GM23338 (cell line): ENCODE data around the gene STOX1. TPM values are rescaled to one million over a fixed set of nuclear protein-coding genes. Genes with fewer than 3 reads are reported as not detected.

Source experiments
- ATAC-seq: fragments of 200-7000 bp; cut with Tn5 transposase; 3 replicates; pipeline ENCODE4 v1.9.1; 2020
- DNase-seq: peaks from one replicate; pipeline ENCODE4 v3.0.0-alpha.2; 2015; ENCODE audit warnings: low spot score
- H2AFZ ChIP-seq: fragments of 200-600 bp; sonication (generic); 2 replicates; pipeline ENCODE4 v1.8.0; 2016; ENCODE audit warnings: antibody characterized with exemption, mild to moderate bottlenecking, moderate library complexity
- H3F3A ChIP-seq: fragments of 200-600 bp; sonication (generic); replicated peaks from 2 replicates; pipeline ENCODE4 v1.8.0; 2017; ENCODE audit warnings: antibody characterized with exemption, mixed run types, low read depth
- H3K27ac ChIP-seq: fragments of 200-600 bp; sonication (generic); 2 replicates; pipeline ENCODE4 v1.6.1; 2016; ENCODE audit warnings: low read depth
- H3K27me3 ChIP-seq: fragments of 200-600 bp; sonication (generic); 2 replicates; pipeline ENCODE4 v1.8.0; 2016; ENCODE audit warnings: mild to moderate bottlenecking, mixed run types, moderate library complexity; ENCODE audit not compliant: insufficient read depth
- H3K36me3 ChIP-seq: fragments of 200-600 bp; sonication (generic); 2 replicates; pipeline ENCODE4 v1.8.0; 2016; ENCODE audit warnings: mild to moderate bottlenecking; ENCODE audit not compliant: insufficient read depth
- H3K4me1 ChIP-seq: fragments of 200-600 bp; sonication (generic); 2 replicates; pipeline ENCODE4 v1.8.0; 2016; ENCODE audit warnings: mild to moderate bottlenecking, moderate library complexity; ENCODE audit not compliant: insufficient read depth
- H3K4me2 ChIP-seq: fragments of 200-600 bp; sonication (generic); 2 replicates; pipeline ENCODE4 v1.7.1; 2017; ENCODE audit warnings: mixed run types
- H3K4me3 ChIP-seq: fragments of 200-600 bp; sonication (generic); 2 replicates; pipeline ENCODE4 v1.6.1; 2016; ENCODE audit warnings: mixed run types
- H3K79me2 ChIP-seq: fragments of 200-600 bp; sonication (generic); replicated peaks from 2 replicates; pipeline ENCODE4 v1.8.0; 2017; ENCODE audit warnings: mild to moderate bottlenecking; ENCODE audit not compliant: insufficient read depth
- H3K9me2 ChIP-seq: fragments of 200-600 bp; sonication (generic); 2 replicates; pipeline ENCODE4 v1.8.0; 2017; ENCODE audit not compliant: insufficient read depth
- H4K20me1 ChIP-seq: fragments of 200-600 bp; sonication (generic); replicated peaks from 2 replicates; pipeline ENCODE4 v1.8.0; 2017; ENCODE audit warnings: mild to moderate bottlenecking; ENCODE audit not compliant: insufficient read depth
- H3K27ac Mint-ChIP-seq: 2 replicates; pipeline ENCODE4 v1.8.0; 2020; ENCODE audit warnings: inconsistent platforms, mild to moderate bottlenecking, moderate library complexity, mixed read lengths
- H3K27me3 Mint-ChIP-seq: 3 replicates; pipeline ENCODE4 v1.8.0; 2022; ENCODE audit warnings: low read depth, mild to moderate bottlenecking, moderate library complexity, mixed read lengths, inconsistent platforms; ENCODE audit not compliant: insufficient read depth, poor library complexity
- H3K36me3 Mint-ChIP-seq: 3 replicates; pipeline ENCODE4 v1.8.0; 2021; ENCODE audit warnings: low read depth, mild to moderate bottlenecking, inconsistent platforms, moderate library complexity, mixed read lengths
- H3K4me1 Mint-ChIP-seq: 3 replicates; pipeline ENCODE4 v1.8.0; 2020; ENCODE audit warnings: mild to moderate bottlenecking, inconsistent platforms, mixed read lengths
- H3K4me3 Mint-ChIP-seq: 3 replicates; pipeline ENCODE4 v1.8.0; 2021; ENCODE audit warnings: moderate library complexity, mild to moderate bottlenecking, inconsistent platforms, mixed read lengths
- H3K9me3 Mint-ChIP-seq: 3 replicates; pipeline ENCODE4 v1.8.0; 2020; ENCODE audit warnings: moderate library complexity, mild to moderate bottlenecking, inconsistent platforms, mixed read lengths
- CREB1 ChIP-seq: fragments of 250-450 bp; sonication (Bioruptor Pico); IDR thresholded peaks from 2 replicates; pipeline ENCODE4 v1.5.0; 2020; ENCODE audit warnings: low read depth, mild to moderate bottlenecking, moderate library complexity
- EZH2 ChIP-seq: fragments of 200-600 bp; sonication (generic); IDR thresholded peaks from one replicate; pipeline ENCODE4 v1.8.0; 2017; ENCODE audit warnings: antibody characterized with exemption, mild to moderate bottlenecking, low read depth; ENCODE audit not compliant: unreplicated experiment
- EZH2phosphoT487 ChIP-seq: fragments of 200-600 bp; sonication (generic); IDR thresholded peaks from one replicate; pipeline ENCODE4 v1.8.1; 2018; ENCODE audit warnings: antibody characterized with exemption; ENCODE audit not compliant: unreplicated experiment
- JUNB ChIP-seq: IDR thresholded peaks from one replicate; pipeline ENCODE4 v1.6.1; 2016; ENCODE audit warnings: antibody characterized with exemption; ENCODE audit not compliant: unreplicated experiment
- NANOG ChIP-seq: IDR thresholded peaks from 2 replicates; pipeline ENCODE4 v1.6.1; 2016; ENCODE audit warnings: antibody characterized with exemption, borderline replicate concordance
- POLR2AphosphoS5 ChIP-seq: IDR thresholded peaks from 2 replicates; pipeline ENCODE4 v1.6.1; 2016; ENCODE audit warnings: antibody characterized with exemption, low read depth
- STAT1 ChIP-seq: IDR thresholded peaks from one replicate; pipeline ENCODE4 v1.6.1; 2016; ENCODE audit warnings: antibody characterized with exemption; ENCODE audit not compliant: unreplicated experiment
- ZNF114 ChIP-seq: fragments of 250-450 bp; sonication (Bioruptor Pico); IDR thresholded peaks from 2 replicates; pipeline ENCODE4 v1.5.0; 2020; ENCODE audit warnings: mild to moderate bottlenecking, moderate library complexity
- ZNF331 ChIP-seq: fragments of 250-450 bp; sonication (Bioruptor Pico); IDR thresholded peaks from 2 replicates; pipeline ENCODE4 v1.5.0; 2020; ENCODE audit warnings: low read depth, mild to moderate bottlenecking, moderate library complexity
- polyA plus RNA-seq: library from polyadenylated mRNA; unstranded; fragments of >200 nt; fragmentation: Nextera tagmentation; extraction: Ambion mirVana; gene quantifications from 2 replicates; pipeline ENCODE4 v1.2.1, GENCODE V29; 2016
- total RNA-seq: library from RNA; depleted of rRNA; stranded (reverse); fragments of >200 nt; shearing (Covaris generic); gene quantifications from 2 replicates; pipeline ENCODE4 v1.2.3, GENCODE V29; 2014
- TF ChIP-seq, protein P1 (sequence below): IDR thresholded peaks from 2 replicates; pipeline ENCODE4 v1.6.1; 2016; ENCODE audit warnings: antibody characterized with exemption
- TF ChIP-seq, protein P2 (sequence below), 2 experiments: fragments of 200-600 bp in 1 of 2; sonication (generic) in 1 of 2; conservative IDR thresholded peaks; 2 replicates each; pipeline versions ENCODE4 v1.5.1 to v1.6.1; 2016 to 2017; ENCODE audit warnings: antibody characterized with exemption in 2 of 2, low read depth in 2 of 2, mild to moderate bottlenecking in 2 of 2, moderate library complexity in 1 of 2
- TF ChIP-seq, protein P3 (sequence below): fragments of 250-450 bp; sonication (Bioruptor Pico); IDR thresholded peaks from 2 replicates; pipeline ENCODE4 v1.5.0; 2020; ENCODE audit warnings: mild to moderate bottlenecking, moderate library complexity
- TF ChIP-seq, protein P4 (sequence below): IDR thresholded peaks from one replicate; pipeline ENCODE4 v1.6.1; 2018; ENCODE audit warnings: antibody characterized with exemption; ENCODE audit not compliant: unreplicated experiment

Gene STOX1
- total and polyA plus RNA-seq, 2 experiments from 2014 or later: 1.6 to 2.2 TPM

DNA sequence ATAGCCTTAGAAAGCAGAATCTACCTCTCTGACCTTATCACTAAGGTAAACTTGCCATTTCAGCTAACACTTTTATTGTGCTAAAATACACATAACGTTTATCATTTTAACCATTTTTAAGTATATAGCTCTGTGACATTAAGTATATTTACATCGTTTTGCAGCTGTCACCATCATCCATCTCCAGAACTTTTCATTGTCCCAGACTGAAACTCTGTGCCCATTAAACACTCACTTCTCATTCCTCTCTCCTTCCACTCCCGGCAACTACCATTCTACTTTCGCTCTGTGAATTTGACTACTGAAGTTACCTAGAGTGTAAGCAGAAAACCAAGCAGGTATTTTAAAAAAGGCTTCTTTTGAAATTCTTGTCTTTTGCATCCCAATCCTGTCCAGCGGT, 75.1 kb downstream of the STOX1 start:
- ATAC-seq: no peak
- H3K4me2 ChIP-seq: peak overlapping the region; percentile 92
- H3K4me3 Mint-ChIP-seq: peak overlapping the region; percentile 61
- peaks cover 54% of the 10 kb centered on the region for H3K79me2 ChIP-seq
- peaks cover 13% of the 10 kb centered on the region for H3K36me3 Mint-ChIP-seq
- peaks cover 1% of the 10 kb centered on the region; the same call in 1 of the 2 replicates for H3K36me3 ChIP-seq
- 0 out of 2 replicates have a peak, but pooled peaks cover 8% of the 10 kb centered on the region for H3F3A ChIP-seq
- peak overlapping the region; percentile 89 for H3K4me3 ChIP-seq
- no peaks in the 10 kb centered on the region for H3K9me2 ChIP-seq
- peaks cover 11% of the 10 kb centered on the region; the same call in 1 of the 2 replicates for H3K4me1 ChIP-seq
- H3K9me3 Mint-ChIP-seq: no peaks in the 10 kb centered on the region
- no peak for DNase-seq
- peaks cover 16% of the 10 kb centered on the region for H3K4me1 Mint-ChIP-seq
- no peak overlapping the region for H3K27ac Mint-ChIP-seq
- no peak for TF ChIP-seq EZH2phosphoT487
- no peak for TF ChIP-seq NANOG
- no peak for TF ChIP-seq JUNB
- TF ChIP-seq, protein P1, sequence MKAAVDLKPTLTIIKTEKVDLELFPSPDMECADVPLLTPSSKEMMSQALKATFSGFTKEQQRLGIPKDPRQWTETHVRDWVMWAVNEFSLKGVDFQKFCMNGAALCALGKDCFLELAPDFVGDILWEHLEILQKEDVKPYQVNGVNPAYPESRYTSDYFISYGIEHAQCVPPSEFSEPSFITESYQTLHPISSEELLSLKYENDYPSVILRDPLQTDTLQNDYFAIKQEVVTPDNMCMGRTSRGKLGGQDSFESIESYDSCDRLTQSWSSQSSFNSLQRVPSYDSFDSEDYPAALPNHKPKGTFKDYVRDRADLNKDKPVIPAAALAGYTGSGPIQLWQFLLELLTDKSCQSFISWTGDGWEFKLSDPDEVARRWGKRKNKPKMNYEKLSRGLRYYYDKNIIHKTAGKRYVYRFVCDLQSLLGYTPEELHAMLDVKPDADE: no peak
- TF ChIP-seq, protein P2, sequence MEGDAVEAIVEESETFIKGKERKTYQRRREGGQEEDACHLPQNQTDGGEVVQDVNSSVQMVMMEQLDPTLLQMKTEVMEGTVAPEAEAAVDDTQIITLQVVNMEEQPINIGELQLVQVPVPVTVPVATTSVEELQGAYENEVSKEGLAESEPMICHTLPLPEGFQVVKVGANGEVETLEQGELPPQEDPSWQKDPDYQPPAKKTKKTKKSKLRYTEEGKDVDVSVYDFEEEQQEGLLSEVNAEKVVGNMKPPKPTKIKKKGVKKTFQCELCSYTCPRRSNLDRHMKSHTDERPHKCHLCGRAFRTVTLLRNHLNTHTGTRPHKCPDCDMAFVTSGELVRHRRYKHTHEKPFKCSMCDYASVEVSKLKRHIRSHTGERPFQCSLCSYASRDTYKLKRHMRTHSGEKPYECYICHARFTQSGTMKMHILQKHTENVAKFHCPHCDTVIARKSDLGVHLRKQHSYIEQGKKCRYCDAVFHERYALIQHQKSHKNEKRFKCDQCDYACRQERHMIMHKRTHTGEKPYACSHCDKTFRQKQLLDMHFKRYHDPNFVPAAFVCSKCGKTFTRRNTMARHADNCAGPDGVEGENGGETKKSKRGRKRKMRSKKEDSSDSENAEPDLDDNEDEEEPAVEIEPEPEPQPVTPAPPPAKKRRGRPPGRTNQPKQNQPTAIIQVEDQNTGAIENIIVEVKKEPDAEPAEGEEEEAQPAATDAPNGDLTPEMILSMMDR (conservative IDR thresholded peaks at IDR 0.05; ENCODE audit: low read depth in 2 of 2): no peak
- TF ChIP-seq, protein P3, sequence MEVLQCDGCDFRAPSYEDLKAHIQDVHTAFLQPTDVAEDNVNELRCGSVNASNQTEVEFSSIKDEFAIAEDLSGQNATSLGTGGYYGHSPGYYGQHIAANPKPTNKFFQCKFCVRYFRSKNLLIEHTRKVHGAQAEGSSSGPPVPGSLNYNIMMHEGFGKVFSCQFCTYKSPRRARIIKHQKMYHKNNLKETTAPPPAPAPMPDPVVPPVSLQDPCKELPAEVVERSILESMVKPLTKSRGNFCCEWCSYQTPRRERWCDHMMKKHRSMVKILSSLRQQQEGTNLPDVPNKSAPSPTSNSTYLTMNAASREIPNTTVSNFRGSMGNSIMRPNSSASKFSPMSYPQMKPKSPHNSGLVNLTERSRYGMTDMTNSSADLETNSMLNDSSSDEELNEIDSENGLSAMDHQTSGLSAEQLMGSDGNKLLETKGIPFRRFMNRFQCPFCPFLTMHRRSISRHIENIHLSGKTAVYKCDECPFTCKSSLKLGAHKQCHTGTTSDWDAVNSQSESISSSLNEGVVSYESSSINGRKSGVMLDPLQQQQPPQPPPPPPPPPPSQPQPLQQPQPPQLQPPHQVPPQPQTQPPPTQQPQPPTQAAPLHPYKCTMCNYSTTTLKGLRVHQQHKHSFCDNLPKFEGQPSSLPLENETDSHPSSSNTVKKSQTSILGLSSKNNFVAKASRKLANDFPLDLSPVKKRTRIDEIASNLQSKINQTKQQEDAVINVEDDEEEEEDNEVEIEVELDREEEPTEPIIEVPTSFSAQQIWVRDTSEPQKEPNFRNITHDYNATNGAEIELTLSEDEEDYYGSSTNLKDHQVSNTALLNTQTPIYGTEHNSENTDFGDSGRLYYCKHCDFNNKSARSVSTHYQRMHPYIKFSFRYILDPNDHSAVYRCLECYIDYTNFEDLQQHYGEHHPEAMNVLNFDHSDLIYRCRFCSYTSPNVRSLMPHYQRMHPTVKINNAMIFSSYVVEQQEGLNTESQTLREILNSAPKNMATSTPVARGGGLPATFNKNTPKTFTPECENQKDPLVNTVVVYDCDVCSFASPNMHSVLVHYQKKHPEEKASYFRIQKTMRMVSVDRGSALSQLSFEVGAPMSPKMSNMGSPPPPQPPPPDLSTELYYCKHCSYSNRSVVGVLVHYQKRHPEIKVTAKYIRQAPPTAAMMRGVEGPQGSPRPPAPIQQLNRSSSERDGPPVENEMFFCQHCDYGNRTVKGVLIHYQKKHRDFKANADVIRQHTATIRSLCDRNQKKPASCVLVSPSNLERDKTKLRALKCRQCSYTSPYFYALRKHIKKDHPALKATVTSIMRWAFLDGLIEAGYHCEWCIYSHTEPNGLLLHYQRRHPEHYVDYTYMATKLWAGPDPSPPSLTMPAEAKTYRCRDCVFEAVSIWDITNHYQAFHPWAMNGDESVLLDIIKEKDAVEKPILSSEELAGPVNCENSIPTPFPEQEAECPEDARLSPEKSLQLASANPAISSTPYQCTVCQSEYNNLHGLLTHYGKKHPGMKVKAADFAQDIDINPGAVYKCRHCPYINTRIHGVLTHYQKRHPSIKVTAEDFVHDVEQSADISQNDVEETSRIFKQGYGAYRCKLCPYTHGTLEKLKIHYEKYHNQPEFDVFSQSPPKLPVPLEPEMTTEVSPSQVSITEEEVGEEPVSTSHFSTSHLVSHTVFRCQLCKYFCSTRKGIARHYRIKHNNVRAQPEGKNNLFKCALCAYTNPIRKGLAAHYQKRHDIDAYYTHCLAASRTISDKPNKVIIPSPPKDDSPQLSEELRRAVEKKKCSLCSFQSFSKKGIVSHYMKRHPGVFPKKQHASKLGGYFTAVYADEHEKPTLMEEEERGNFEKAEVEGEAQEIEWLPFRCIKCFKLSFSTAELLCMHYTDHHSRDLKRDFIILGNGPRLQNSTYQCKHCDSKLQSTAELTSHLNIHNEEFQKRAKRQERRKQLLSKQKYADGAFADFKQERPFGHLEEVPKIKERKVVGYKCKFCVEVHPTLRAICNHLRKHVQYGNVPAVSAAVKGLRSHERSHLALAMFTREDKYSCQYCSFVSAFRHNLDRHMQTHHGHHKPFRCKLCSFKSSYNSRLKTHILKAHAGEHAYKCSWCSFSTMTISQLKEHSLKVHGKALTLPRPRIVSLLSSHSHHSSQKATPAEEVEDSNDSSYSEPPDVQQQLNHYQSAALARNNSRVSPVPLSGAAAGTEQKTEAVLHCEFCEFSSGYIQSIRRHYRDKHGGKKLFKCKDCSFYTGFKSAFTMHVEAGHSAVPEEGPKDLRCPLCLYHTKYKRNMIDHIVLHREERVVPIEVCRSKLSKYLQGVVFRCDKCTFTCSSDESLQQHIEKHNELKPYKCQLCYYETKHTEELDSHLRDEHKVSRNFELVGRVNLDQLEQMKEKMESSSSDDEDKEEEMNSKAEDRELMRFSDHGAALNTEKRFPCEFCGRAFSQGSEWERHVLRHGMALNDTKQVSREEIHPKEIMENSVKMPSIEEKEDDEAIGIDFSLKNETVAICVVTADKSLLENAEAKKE: no peak
- TF ChIP-seq STAT1: no peak
- TF ChIP-seq ZNF331 (CRISPR knock-in tag): no peak
- no peak for TF ChIP-seq POLR2AphosphoS5
- no peak for TF ChIP-seq CREB1 (CRISPR knock-in tag)
- TF ChIP-seq ZNF114: no peak
- TF ChIP-seq EZH2: no peak
- TF ChIP-seq, protein P4, sequence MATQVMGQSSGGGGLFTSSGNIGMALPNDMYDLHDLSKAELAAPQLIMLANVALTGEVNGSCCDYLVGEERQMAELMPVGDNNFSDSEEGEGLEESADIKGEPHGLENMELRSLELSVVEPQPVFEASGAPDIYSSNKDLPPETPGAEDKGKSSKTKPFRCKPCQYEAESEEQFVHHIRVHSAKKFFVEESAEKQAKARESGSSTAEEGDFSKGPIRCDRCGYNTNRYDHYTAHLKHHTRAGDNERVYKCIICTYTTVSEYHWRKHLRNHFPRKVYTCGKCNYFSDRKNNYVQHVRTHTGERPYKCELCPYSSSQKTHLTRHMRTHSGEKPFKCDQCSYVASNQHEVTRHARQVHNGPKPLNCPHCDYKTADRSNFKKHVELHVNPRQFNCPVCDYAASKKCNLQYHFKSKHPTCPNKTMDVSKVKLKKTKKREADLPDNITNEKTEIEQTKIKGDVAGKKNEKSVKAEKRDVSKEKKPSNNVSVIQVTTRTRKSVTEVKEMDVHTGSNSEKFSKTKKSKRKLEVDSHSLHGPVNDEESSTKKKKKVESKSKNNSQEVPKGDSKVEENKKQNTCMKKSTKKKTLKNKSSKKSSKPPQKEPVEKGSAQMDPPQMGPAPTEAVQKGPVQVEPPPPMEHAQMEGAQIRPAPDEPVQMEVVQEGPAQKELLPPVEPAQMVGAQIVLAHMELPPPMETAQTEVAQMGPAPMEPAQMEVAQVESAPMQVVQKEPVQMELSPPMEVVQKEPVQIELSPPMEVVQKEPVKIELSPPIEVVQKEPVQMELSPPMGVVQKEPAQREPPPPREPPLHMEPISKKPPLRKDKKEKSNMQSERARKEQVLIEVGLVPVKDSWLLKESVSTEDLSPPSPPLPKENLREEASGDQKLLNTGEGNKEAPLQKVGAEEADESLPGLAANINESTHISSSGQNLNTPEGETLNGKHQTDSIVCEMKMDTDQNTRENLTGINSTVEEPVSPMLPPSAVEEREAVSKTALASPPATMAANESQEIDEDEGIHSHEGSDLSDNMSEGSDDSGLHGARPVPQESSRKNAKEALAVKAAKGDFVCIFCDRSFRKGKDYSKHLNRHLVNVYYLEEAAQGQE: no peak
- H2AFZ ChIP-seq: no peak overlapping the region
- H3K27ac ChIP-seq: no peak overlapping the region
- peaks cover 10% of the 10 kb centered on the region for H3K27me3 Mint-ChIP-seq
- H3K27me3 ChIP-seq: no peaks in the 10 kb centered on the region
- peaks cover 9% of the 10 kb centered on the region for H4K20me1 ChIP-seq
